HTERT RPE-1 (cell line): ENCODE results near the gene ABCA13.

Source experiments
- in situ Hi-C: fragments of 300-500 bp; cut with MboI; formaldehyde crosslinking; loops from 4 replicates; pipeline ENCODE4 v1.14.3; 2020; ENCODE audit warnings: low sequenced_read_pairs

ABCA13 gene

GRCh38 chr7:48225101-48225500 lies 53.8 kb downstream of the ABCA13 start:
- in situ Hi-C loops = no loop called here

- in situ Hi-C loops = no loop called here
Observed at GRCh38 chr7:48237354-48237753, 66.1 kb downstream of the ABCA13 start.

- in situ Hi-C loops = no loop called here
Observed at GRCh38 chr7:48242846-48243245, 71.6 kb downstream of the ABCA13 start.

- in situ Hi-C loops = no loop called here
Observed at GRCh38 chr7:48244864-48245271, 73.6 kb downstream of the ABCA13 start.

- in situ Hi-C loops = no loop called here
Observed at GRCh38 chr7:48245751-48246472, 74.7 kb downstream of the ABCA13 start.

GRCh38 chr7:48249166-48249565 lies 77.9 kb downstream of the ABCA13 start:
- in situ Hi-C loops = no loop called here

- in situ Hi-C loops = no loop called here
Observed at GRCh38 chr7:48250441-48250951, 79.2 kb downstream of the ABCA13 start.

GRCh38 chr7:48251766-48252165 lies 80.5 kb downstream of the ABCA13 start:
- in situ Hi-C loops = no loop called here

GRCh38 chr7:48252995-48253394 lies 81.7 kb downstream of the ABCA13 start:
- in situ Hi-C loops = no loop called here

GRCh38 chr7:48255046-48255445 lies 83.8 kb downstream of the ABCA13 start:
- in situ Hi-C loops = no loop called here

GRCh38 chr7:48259463-48260280 lies 88.4 kb downstream of the ABCA13 start:
- in situ Hi-C loops = no loop called here

GRCh38 chr7:48261696-48262095 lies 90.4 kb downstream of the ABCA13 start:
- in situ Hi-C loops = no loop called here

GRCh38 chr7:48262606-48263310 lies 91.5 kb downstream of the ABCA13 start:
- in situ Hi-C loops = no loop called here

GRCh38 chr7:48263311-48263650 lies 92.0 kb downstream of the ABCA13 start:
- in situ Hi-C loops = no loop called here

GRCh38 chr7:48269066-48269465 lies 97.8 kb downstream of the ABCA13 start:
- in situ Hi-C loops = no loop called here

- in situ Hi-C loops = no loop called here
Observed at GRCh38 chr7:48274662-48275061, 103.4 kb downstream of the ABCA13 start.

- in situ Hi-C loops = no loop called here
Observed at GRCh38 chr7:48279420-48279819, 108.2 kb downstream of the ABCA13 start.

GRCh38 chr7:48280100-48280499 lies 108.8 kb downstream of the ABCA13 start:
- in situ Hi-C loops = no loop called here

- in situ Hi-C loops = no loop called here
Observed at GRCh38 chr7:48285373-48285772, 114.1 kb downstream of the ABCA13 start.

GRCh38 chr7:48286836-48287235 lies 115.6 kb downstream of the ABCA13 start:
- in situ Hi-C loops = no loop called here

GRCh38 chr7:48289656-48290055 lies 118.4 kb downstream of the ABCA13 start:
- in situ Hi-C loops = no loop called here

GRCh38 chr7:48292949-48293348 lies 121.7 kb downstream of the ABCA13 start:
- in situ Hi-C loops = no loop called here
